BLaER1 (cell line): Measurements from ENCODE around the gene SUSD4.

ENCODE experiments used
- H3K27ac ChIP-seq: shearing (Covaris generic); formaldehyde crosslinking; 2 replicates; pipeline ENCODE4 v1.8.1; 2022
- H3K27me3 ChIP-seq: shearing (Covaris generic); formaldehyde crosslinking; 2 replicates; pipeline ENCODE4 v1.8.1; 2022
- H3K36me3 ChIP-seq: shearing (Covaris generic); formaldehyde crosslinking; 2 replicates; pipeline ENCODE4 v1.8.1; 2022
- H3K4me1 ChIP-seq: shearing (Covaris generic); formaldehyde crosslinking; 2 replicates; pipeline ENCODE4 v1.8.1; 2022
- H3K4me2 ChIP-seq: shearing (Covaris generic); formaldehyde crosslinking; 2 replicates; pipeline ENCODE4 v1.8.1; 2022
- H3K4me3 ChIP-seq: shearing (Covaris generic); formaldehyde crosslinking; 2 replicates; pipeline ENCODE4 v1.8.1; 2022
- H3K9ac ChIP-seq: shearing (Covaris generic); formaldehyde crosslinking; 2 replicates; pipeline ENCODE4 v1.8.1; 2022
- H3K9me3 ChIP-seq: shearing (Covaris generic); formaldehyde crosslinking; 2 replicates; pipeline ENCODE4 v1.8.1; 2022
- H4K20me1 ChIP-seq: shearing (Covaris generic); formaldehyde crosslinking; 2 replicates; pipeline ENCODE4 v1.8.1; 2022
- Cebpa-rat ChIP-seq: shearing (Covaris generic); IDR thresholded peaks from 2 replicates; pipeline ENCODE4 v1.8.1; 2022

The SUSD4 gene

DNA sequence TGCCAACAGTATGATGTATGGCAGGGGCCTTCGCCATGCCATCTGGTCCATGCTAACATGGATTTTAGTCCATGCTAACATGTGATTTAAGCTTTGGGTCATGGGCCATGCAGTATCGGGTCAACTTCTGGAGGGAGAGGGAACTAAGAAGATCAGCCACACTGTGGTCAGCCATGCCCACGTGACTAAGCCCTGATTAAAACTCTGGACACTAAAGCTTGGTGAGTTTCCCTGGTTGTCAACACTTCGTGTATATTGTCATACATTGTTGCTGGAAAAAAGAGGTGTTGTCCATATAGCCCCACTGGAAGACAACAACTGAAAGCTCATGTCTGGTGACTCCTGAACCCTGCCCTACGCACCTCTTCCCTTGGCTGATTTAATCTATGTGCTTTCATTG, 90.5 kb downstream of the SUSD4 start:
- H3K9ac ChIP-seq = no peak overlapping the region
- H3K4me3 ChIP-seq = no peak overlapping the region
- no peaks in the 10 kb centered on the region for H3K4me1 ChIP-seq
- H3K27me3 ChIP-seq = no peaks in the 10 kb centered on the region
- no peaks in the 10 kb centered on the region for H3K9me3 ChIP-seq
- no peak overlapping the region for H3K4me2 ChIP-seq
- no peak overlapping the region for H3K27ac ChIP-seq
- H3K36me3 ChIP-seq = no peaks in the 10 kb centered on the region
- no peaks in the 10 kb centered on the region for H4K20me1 ChIP-seq
- no peak for TF ChIP-seq Cebpa-rat

DNA sequence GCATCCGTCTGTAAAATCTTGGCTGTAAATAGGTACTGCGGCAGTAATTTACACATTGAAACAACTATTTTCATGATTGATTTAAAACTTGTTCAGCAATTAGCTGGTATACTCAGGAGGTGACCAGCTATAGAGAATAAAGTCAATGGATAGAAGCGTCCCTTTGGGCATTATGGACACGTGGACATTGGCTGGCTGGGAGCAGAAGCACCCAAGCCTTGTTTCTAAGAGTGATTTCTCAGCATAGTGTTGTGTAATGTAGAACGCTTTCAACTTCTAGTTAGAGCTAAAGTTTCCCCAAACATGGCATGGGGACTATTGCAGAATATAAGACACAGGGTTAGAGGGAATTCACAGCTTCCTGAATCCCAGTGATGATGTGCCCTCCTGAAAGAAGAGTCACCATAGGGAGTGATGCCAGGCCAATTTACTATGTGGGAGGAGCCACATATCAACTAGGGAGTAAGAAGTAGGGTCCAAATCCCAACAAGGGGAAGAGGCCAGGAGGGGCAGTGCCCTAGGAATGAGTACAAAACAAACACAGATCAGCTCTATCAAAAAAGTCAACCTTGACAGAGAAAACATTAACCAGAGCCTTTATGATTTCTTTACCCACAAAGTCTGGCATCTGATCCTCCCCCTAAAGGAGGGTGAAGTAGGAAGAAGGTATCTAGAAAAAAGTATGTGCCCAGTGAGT, 92.7 kb downstream of the SUSD4 start:
- H3K27me3 ChIP-seq = no peaks in the 10 kb centered on the region

DNA sequence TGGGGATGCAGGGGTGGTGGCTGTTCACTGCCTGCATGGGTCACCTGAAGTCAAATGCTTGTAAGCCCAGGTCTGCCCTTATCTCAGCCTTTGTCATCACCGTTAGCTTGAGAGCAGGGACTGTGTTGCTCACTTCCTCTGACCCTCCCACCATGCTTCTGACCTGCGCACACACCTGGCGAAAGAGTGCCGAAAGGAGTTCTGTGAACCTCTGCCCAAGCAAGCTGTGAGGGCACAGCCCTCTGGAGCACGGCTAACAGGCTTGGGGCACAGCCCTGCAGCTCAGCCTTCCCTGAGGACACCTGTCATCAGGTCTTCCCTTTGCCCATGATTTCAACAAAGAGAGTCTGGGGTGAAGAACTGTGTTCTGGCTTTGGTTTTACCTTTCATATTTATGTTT, 93.8 kb downstream of the SUSD4 start:
- H3K9me3 ChIP-seq = no peaks in the 10 kb centered on the region
- no peaks in the 10 kb centered on the region for H3K36me3 ChIP-seq
- no peak overlapping the region for H3K27ac ChIP-seq
- no peaks in the 10 kb centered on the region for H4K20me1 ChIP-seq
- H3K4me1 ChIP-seq = no peaks in the 10 kb centered on the region
- no peaks in the 10 kb centered on the region for H3K27me3 ChIP-seq
- no peak overlapping the region for H3K4me3 ChIP-seq
- TF ChIP-seq Cebpa-rat = no peak
- no peak overlapping the region for H3K9ac ChIP-seq
- H3K4me2 ChIP-seq = no peak overlapping the region

More for the DNA sequence above, 92.7 kb downstream of the SUSD4 start:
- no peak overlapping the region for H3K4me2 ChIP-seq
- H3K9ac ChIP-seq = no peak overlapping the region
- H3K36me3 ChIP-seq = no peaks in the 10 kb centered on the region
- no peak for TF ChIP-seq Cebpa-rat
- H3K4me1 ChIP-seq = no peaks in the 10 kb centered on the region
- no peaks in the 10 kb centered on the region for H3K9me3 ChIP-seq
- no peak overlapping the region for H3K4me3 ChIP-seq
- H3K27ac ChIP-seq = no peak overlapping the region
- no peaks in the 10 kb centered on the region for H4K20me1 ChIP-seq

DNA sequence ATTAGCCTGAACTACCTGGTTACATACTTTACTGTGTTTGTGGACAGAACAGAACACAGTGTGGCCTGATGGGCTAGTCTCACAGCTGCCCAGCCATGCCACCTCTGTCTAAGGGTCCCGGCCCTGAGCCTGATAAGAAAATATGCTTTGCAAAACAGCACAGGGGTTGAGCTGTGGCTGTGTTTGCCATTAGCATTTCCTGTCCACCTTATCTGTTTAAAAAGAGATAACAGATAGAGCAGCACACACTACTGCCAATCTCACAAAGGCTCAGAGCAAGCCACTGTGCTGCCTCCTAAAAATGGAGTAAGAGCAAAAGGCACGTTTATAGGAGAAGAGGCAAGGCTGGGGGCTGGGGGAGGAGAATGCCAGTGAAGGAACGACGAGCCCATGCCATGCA, 95.0 kb downstream of the SUSD4 start:
- Histone ChIP-seq H4K20me1 (no peaks in the 10 kb centered on the region), H3K4me2 (no peak overlapping the region), H3K36me3 (no peaks in the 10 kb centered on the region), H3K27ac (no peak overlapping the region), H3K27me3 (no peaks in the 10 kb centered on the region), H3K4me3 (no peak overlapping the region), H3K9ac (no peak overlapping the region), H3K9me3 (no peaks in the 10 kb centered on the region), H3K4me1 (no peaks in the 10 kb centered on the region)
- no peak for TF ChIP-seq Cebpa-rat

DNA sequence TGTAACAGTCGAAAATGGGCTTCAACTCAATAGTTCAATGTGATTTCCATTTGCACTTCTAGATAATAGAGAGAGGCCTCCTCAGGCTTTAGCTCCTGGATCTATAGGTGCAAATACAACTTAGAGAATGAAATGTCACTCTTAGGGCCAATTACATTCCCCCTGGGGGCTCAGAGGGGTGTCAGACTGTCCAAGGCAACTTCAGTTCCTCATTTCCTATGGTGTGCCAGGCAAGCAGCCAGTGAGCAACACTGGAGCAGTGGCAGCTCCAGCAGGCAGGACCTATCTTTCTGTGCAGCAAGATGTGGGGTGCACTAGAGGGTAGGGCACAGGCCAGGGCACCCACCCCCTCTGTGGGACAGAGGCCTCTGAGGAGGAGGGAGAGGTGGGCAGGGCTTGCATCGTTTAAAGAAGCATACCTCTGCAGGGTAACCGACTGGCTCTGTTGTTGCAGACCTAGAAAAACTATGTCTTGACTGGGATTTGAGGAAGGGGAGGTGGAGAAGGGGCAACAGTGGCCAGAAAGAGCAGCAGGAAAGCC, 97.3 kb downstream of the SUSD4 start:
- Histone ChIP-seq H3K36me3 (no peaks in the 10 kb centered on the region), H4K20me1 (no peaks in the 10 kb centered on the region), H3K4me3 (no peak overlapping the region), H3K27ac (no peak overlapping the region), H3K4me2 (no peak overlapping the region), H3K9me3 (no peaks in the 10 kb centered on the region), H3K27me3 (no peaks in the 10 kb centered on the region), H3K4me1 (no peaks in the 10 kb centered on the region), H3K9ac (no peak overlapping the region)
- no peak for TF ChIP-seq Cebpa-rat

DNA sequence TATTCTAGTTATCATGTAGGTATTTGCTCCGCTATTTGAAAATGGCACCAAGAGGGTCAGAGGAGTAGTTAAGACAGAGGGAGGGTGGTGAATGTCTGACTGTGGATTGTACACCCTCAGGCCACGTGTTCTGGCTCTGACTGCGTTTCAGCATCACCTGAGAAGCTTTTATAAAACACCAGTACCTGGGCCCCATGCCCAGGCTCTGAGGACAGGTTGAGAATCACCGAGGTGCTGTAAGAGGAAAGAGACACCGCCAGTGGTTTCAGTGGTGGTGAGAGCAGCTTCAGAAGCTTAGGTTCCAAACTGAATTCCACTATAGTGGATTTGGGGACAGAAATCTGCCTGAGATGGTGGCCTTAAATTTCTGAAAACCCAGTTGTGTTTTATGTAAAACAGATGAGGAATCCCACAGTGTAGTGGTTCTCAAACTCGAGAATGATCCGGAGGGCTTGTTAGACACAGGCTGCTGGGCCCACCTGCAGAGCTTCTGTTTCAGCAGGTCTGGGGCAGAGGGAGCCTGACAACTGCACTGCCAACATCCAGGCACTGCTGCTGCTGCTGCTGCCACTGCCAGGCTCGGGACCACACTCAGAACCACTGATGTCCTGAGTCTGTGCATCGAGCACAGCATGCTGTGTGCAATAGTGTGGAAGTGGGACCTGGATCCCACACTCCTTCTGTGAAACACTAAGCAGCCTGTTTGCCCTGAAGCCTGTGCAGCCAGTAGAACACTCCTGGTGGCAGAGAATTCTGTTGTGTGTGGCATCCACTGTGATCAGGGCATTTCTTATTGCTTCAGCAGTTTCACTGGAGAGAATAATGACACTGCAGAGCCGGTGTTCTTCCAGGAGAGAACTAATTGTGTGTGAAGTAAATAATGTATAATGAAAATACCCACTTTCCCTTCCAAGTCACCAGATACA, 98.7 kb downstream of the SUSD4 start:
- H3K4me1 ChIP-seq = no peaks in the 10 kb centered on the region
- H4K20me1 ChIP-seq = no peaks in the 10 kb centered on the region
- H3K9me3 ChIP-seq = no peaks in the 10 kb centered on the region
- no peaks in the 10 kb centered on the region for H3K36me3 ChIP-seq
- no peak overlapping the region for H3K9ac ChIP-seq
- no peak overlapping the region for H3K4me3 ChIP-seq
- no peak overlapping the region for H3K4me2 ChIP-seq
- TF ChIP-seq Cebpa-rat = no peak
- H3K27ac ChIP-seq = no peak overlapping the region
- no peaks in the 10 kb centered on the region for H3K27me3 ChIP-seq

DNA sequence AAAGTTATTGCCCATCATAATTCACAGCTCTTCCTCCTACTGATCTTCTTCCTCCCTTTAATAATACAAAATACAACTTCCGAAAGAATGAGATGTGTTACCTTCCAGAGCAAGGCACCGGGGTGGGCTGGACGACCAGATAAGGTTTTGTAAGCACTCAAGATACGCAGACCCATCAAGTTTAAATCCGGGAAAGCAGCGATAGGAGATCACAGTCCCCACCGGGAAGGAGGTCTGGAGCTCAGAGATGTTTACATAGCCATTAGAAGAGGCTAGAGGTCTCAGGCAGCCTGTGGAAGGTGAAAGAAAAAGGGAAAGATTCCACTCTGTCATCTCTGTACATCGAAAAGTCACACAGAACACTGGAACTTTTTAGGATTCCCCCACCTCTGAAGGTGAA, 99.4 kb downstream of the SUSD4 start:
- Histone ChIP-seq H3K9me3 (no peaks in the 10 kb centered on the region), H3K27ac (no peak overlapping the region), H3K4me3 (no peak overlapping the region), H3K36me3 (no peaks in the 10 kb centered on the region), H3K27me3 (no peaks in the 10 kb centered on the region), H3K4me2 (no peak overlapping the region), H4K20me1 (no peaks in the 10 kb centered on the region), H3K9ac (no peak overlapping the region), H3K4me1 (no peaks in the 10 kb centered on the region)
- no peak for TF ChIP-seq Cebpa-rat

DNA sequence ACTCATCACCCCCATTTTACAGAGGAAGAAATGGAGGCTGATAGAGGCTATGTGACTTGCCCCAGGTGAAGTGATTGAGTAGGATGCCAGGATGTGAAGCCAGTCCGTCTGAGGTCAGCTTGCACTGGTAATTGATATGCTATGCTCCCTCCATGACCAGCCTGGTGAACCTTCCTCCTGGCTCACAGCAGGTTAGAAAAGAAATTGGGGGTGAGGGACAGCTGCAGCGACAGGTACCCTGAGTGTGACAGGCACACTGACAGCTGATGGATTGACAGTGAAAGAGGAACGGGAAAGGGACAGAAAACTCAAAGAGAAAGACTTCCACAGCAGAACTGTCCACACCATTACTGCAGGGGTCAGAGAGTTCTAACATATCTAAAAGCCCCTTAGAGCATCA, 102.1 kb downstream of the SUSD4 start:
- Histone ChIP-seq H3K9me3 (no peaks in the 10 kb centered on the region), H3K9ac (no peak overlapping the region)

DNA sequence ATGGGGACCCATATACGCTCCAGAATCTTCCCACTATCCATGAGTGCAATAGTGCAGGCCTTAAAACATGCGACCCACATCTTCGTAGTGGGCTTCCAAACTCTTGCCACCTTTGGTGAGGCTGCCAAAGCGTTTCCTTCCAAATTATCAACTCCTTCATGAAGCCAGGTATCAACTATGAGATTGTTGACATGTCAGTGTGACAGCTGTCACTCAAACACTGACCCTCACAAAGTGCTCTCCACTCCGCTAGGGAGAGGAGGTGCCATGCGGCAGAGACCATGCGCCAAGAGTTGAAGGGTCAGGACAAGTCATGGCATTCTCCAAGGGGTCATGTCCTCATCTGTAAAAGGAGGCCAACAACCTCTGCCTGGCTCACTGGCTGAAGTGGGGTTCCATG, 103.3 kb downstream of the SUSD4 start:
- no peak overlapping the region for H3K9ac ChIP-seq
- no peaks in the 10 kb centered on the region for H3K9me3 ChIP-seq
- no peak overlapping the region for H3K4me3 ChIP-seq
- no peak for TF ChIP-seq Cebpa-rat
- H4K20me1 ChIP-seq = no peaks in the 10 kb centered on the region
- H3K27ac ChIP-seq = no peak overlapping the region
- H3K36me3 ChIP-seq = no peaks in the 10 kb centered on the region
- H3K27me3 ChIP-seq = no peaks in the 10 kb centered on the region
- H3K4me2 ChIP-seq = no peak overlapping the region
- peaks cover 9% of the 10 kb centered on the region; the same call in 1 of the 2 replicates for H3K4me1 ChIP-seq

More for the DNA sequence above, 102.1 kb downstream of the SUSD4 start:
- H3K4me1 ChIP-seq = peaks cover 9% of the 10 kb centered on the region; the same call in 1 of the 2 replicates
- H3K4me3 ChIP-seq = no peak overlapping the region
- no peaks in the 10 kb centered on the region for H3K27me3 ChIP-seq
- H4K20me1 ChIP-seq = no peaks in the 10 kb centered on the region
- H3K27ac ChIP-seq = no peak overlapping the region
- TF ChIP-seq Cebpa-rat = no peak
- no peak overlapping the region for H3K4me2 ChIP-seq
- H3K36me3 ChIP-seq = no peaks in the 10 kb centered on the region

DNA sequence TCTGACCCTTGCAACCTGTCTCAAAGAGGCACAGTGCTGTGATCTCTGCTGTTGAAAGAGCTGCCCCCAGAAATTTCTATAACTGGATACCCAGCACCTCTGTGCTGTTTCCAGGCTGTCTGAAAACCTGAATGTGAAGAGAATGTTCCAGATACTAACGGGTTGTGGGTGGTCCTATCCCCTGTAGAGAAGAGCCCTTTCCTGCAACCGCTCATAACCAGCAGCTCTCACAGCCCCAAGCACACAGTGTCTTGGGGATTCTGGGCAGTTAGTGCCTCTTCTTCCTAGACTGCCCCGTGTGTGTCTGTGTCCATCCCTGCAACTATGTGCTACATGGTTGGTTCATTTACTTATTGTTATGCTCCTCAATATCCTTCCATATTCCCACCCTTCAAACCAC, 104.5 kb downstream of the SUSD4 start:
- H3K9ac ChIP-seq = no peak overlapping the region
- H3K4me3 ChIP-seq = no peak overlapping the region
- H3K27me3 ChIP-seq = no peaks in the 10 kb centered on the region
- no peak overlapping the region for H3K4me2 ChIP-seq
- no peaks in the 10 kb centered on the region for H4K20me1 ChIP-seq
- no peaks in the 10 kb centered on the region for H3K36me3 ChIP-seq
- no peak overlapping the region for H3K27ac ChIP-seq
- H3K4me1 ChIP-seq = peaks cover 9% of the 10 kb centered on the region; the same call in 1 of the 2 replicates
- no peak for TF ChIP-seq Cebpa-rat
- H3K9me3 ChIP-seq = no peaks in the 10 kb centered on the region
